ENCODE results near the gene HORMAD2. TPM values are rescaled to one million over a fixed set of nuclear protein-coding genes. Genes with fewer than 3 reads are reported as not detected.

HORMAD2 gene
- total and polyA plus RNA-seq, 9 of the 15 experiments (the other 6 are each of a cell fraction or from before 2014, with no cell fraction given), result not detected

- TF ChIP-seq ZBTB2 (IDR thresholded peaks at IDR 0.05) (peak; percentile 64), FOXA1 (IDR thresholded peaks at IDR 0.05; ENCODE audit: borderline replicate concordance) (no peak), NKRF (IDR thresholded peaks at IDR 0.05; ENCODE audit: borderline replicate concordance) (0 out of 2 replicates have a peak, but pooled peaks have one; percentile 54), ZBTB26 (CRISPR knock-in tag; IDR thresholded peaks at IDR 0.05) (peak; percentile 72; the same call in 1 of the 2 replicates), ASH1L (IDR thresholded peaks at IDR 0.05; ENCODE audit: borderline replicate concordance, low read depth, partially characterized antibody) (peak; percentile 11), HLTF (IDR thresholded peaks at IDR 0.05) (0 out of 2 replicates have a peak, but pooled peaks have one; percentile 32), CC2D1A (IDR thresholded peaks at IDR 0.05) (peak; percentile 27; the same call in 1 of the 2 replicates), TRIM25 (IDR thresholded peaks at IDR 0.05; ENCODE audit: borderline replicate concordance) (peak; percentile 86; the same call in 1 of the 2 replicates), PHB2 (IDR thresholded peaks at IDR 0.05; ENCODE audit: low read depth) (peak; percentile 17; the same call in 1 of the 2 replicates), MTA2 (IDR thresholded peaks at IDR 0.05; ENCODE audit: low read depth) (peak; percentile 45; the same call in 1 of the 2 replicates), YBX1 (IDR thresholded peaks at IDR 0.05) (0 out of 2 replicates have a peak, but pooled peaks have one; percentile 65), TCF7L2 (IDR thresholded peaks at IDR 0.05; ENCODE audit: low read depth, low read length) (no peak), SNIP1 (IDR thresholded peaks at IDR 0.05; ENCODE audit: low read depth) (peak; percentile 14; the same call in 1 of the 2 replicates), MTA1 (IDR thresholded peaks at IDR 0.05; ENCODE audit: borderline replicate concordance) (peak; percentile 79; the same call in 1 of the 2 replicates), U2AF1 (optimal IDR thresholded peaks at IDR 0.05; ENCODE audit: low read depth, low read length) (no peak), FUS (optimal IDR thresholded peaks at IDR 0.05; ENCODE audit: low read depth, low read length) (no peak)
- TF ChIP-seq, protein P1, sequence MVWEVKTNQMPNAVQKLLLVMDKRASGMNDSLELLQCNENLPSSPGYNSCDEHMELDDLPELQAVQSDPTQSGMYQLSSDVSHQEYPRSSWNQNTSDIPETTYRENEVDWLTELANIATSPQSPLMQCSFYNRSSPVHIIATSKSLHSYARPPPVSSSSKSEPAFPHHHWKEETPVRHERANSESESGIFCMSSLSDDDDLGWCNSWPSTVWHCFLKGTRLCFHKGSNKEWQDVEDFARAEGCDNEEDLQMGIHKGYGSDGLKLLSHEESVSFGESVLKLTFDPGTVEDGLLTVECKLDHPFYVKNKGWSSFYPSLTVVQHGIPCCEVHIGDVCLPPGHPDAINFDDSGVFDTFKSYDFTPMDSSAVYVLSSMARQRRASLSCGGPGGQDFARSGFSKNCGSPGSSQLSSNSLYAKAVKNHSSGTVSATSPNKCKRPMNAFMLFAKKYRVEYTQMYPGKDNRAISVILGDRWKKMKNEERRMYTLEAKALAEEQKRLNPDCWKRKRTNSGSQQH (CRISPR knock-in tag; IDR thresholded peaks at IDR 0.05), result 0 out of 2 replicates have a peak, but pooled peaks have one; percentile 10
- TF ChIP-seq, protein P2, sequence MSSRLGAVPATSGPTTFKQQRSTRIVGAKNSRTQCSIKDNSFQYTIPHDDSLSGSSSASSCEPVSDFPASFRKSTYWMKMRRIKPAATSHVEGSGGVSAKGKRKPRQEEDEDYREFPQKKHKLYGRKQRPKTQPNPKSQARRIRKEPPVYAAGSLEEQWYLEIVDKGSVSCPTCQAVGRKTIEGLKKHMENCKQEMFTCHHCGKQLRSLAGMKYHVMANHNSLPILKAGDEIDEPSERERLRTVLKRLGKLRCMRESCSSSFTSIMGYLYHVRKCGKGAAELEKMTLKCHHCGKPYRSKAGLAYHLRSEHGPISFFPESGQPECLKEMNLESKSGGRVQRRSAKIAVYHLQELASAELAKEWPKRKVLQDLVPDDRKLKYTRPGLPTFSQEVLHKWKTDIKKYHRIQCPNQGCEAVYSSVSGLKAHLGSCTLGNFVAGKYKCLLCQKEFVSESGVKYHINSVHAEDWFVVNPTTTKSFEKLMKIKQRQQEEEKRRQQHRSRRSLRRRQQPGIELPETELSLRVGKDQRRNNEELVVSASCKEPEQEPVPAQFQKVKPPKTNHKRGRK (tag; IDR thresholded peaks at IDR 0.05), result peak; percentile 100
Measured at GRCh38 chr22:30219668-30220278, 139.5 kb downstream of the HORMAD2 start (continued).
